CD4-positive, CD25-positive, alpha-beta regulatory T cell (primary cell): ENCODE data around the gene CBFA2T2. TPM values are rescaled to one million over a fixed set of nuclear protein-coding genes. Genes with fewer than 3 reads are reported as not detected.
A peak's percentile ranks its signal among the peaks of the same experiment; 100 is the strongest.

Source experiments
- ATAC-seq, 2 donors: fragments of 150-1000 bp; cut with Tn5 transposase; one replicate each; pipeline ENCODE4 v1.10.0; 2021; ENCODE audit warnings: low read depth in 2 of 2, moderate number of reproducible peaks in 2 of 2, moderate library complexity in 1 of 2
- DNase-seq, 3 donors: peaks; one replicate each; pipeline versions ENCODE4 v3.0.0 to v3.0.0-alpha.2; 2012 to 2022; ENCODE audit warnings: mixed read lengths in 1 of 3
- H3K27ac ChIP-seq: one replicate; pipeline ENCODE4 v1.7.0; 2013; ENCODE audit warnings: mild to moderate bottlenecking, low read length; ENCODE audit not compliant: insufficient read depth, poor library complexity, severe bottlenecking
- H3K27me3 ChIP-seq: one replicate; pipeline ENCODE4 v1.7.0; 2013; ENCODE audit warnings: low read length; ENCODE audit not compliant: control insufficient read depth, insufficient read depth
- H3K36me3 ChIP-seq: one replicate; pipeline ENCODE4 v1.7.0; 2013; ENCODE audit warnings: mild to moderate bottlenecking, low read length, moderate library complexity; ENCODE audit not compliant: control insufficient read depth, insufficient read depth
- H3K4me1 ChIP-seq: 2 replicates; pipeline ENCODE4 v1.7.0; 2013; ENCODE audit warnings: mild to moderate bottlenecking, low read length; ENCODE audit not compliant: insufficient read depth, control insufficient read depth, poor library complexity, severe bottlenecking
- H3K4me3 ChIP-seq: one replicate; pipeline ENCODE4 v1.7.0; 2013; ENCODE audit warnings: low read depth, mild to moderate bottlenecking, low read length, moderate library complexity
- H3K9me3 ChIP-seq, 2 experiments: 1 replicate in 1 of 2; 2 replicates in 1 of 2; pipeline ENCODE4 v1.7.0; 2013; ENCODE audit warnings: low read length in 2 of 2, mild to moderate bottlenecking in 1 of 2, moderate library complexity in 1 of 2; ENCODE audit not compliant: control insufficient read depth in 2 of 2
- H3K27ac Mint-ChIP-seq, 3 donors: one replicate each; pipeline ENCODE4 v1.8.0; 2020 to 2022; ENCODE audit warnings: mild to moderate bottlenecking in 3 of 3, mixed read lengths in 3 of 3, moderate library complexity in 2 of 3
- H3K27me3 Mint-ChIP-seq: one replicate; pipeline ENCODE4 v1.8.0; 2022; ENCODE audit warnings: mild to moderate bottlenecking, mixed read lengths
- H3K36me3 Mint-ChIP-seq: one replicate; pipeline ENCODE4 v1.8.0; 2020; ENCODE audit warnings: mixed read lengths
- H3K4me1 Mint-ChIP-seq, 4 donors: one replicate each; pipeline ENCODE4 v1.8.0; 2020 to 2022; ENCODE audit warnings: mixed read lengths in 4 of 4, mild to moderate bottlenecking in 1 of 4
- H3K4me3 Mint-ChIP-seq, 4 donors: one replicate each; pipeline ENCODE4 v1.8.0; 2020 to 2022; ENCODE audit warnings: mild to moderate bottlenecking in 4 of 4, mixed read lengths in 4 of 4, moderate library complexity in 3 of 4
- H3K9me3 Mint-ChIP-seq, 7 donors: one replicate each; pipeline ENCODE4 v1.8.0; 2020 to 2022; ENCODE audit warnings: mixed read lengths in 7 of 7, mild to moderate bottlenecking in 3 of 7, moderate library complexity in 2 of 7
- polyA plus RNA-seq, 4 donors: library from polyadenylated mRNA; unstranded; fragments of 300-500 nt; fragmentation: Illumina TruSeq; gene quantifications; one replicate each; pipeline ENCODE4 v1.2.3, GENCODE V29; 2021
- total RNA-seq: library from RNA; stranded (reverse); gene quantifications from one replicate; pipeline ENCODE4 v1.2.3, GENCODE V29; 2022

CBFA2T2 gene
- total and polyA plus RNA-seq, 5 donors from 2014 or later = 11.8 to 31.0 (median 14.0) TPM

DNA sequence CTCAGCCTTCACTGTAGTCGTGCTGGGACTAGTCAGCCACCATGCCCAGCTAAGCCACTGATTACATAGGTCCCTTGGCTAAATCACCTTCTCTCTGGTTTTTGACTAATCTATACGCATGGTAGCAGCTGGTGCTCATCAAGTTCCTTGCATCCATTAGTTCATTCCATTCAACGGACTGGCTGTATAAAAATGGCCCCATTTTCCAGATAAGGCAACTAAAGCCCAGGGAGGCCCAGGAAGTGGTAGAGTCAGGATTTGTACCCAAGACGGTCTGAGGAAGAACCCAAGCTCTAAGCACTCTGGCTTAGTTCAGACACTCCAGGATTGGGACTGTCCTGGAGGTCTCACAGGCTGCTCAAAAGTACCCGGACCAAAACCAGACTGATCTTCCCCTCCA lies 191.4 kb downstream of the CBFA2T2 start:
- no peak overlapping the region for H3K27ac ChIP-seq
- no peaks in the 10 kb centered on the region for H3K36me3 ChIP-seq
- no peaks in the 10 kb centered on the region for H3K27me3 ChIP-seq
- Mint-ChIP-seq H3K27ac (peak overlapping the region in 2 of 3 donors; percentile 34 to 54), H3K9me3 (no peaks in the 10 kb centered on the region), H3K36me3 (no peaks in the 10 kb centered on the region), H3K4me1 (peaks cover 5 to 54% (median 30%) of the 10 kb centered on the region in 4 donors), H3K4me3 (peak overlapping the region in 1 of 4 donors; percentile 39), H3K27me3 (no peaks in the 10 kb centered on the region)
- ATAC-seq (no peak), DNase-seq (no peak)
- H3K9me3 ChIP-seq = no peaks in the 10 kb centered on the region
- no peak overlapping the region for H3K4me3 ChIP-seq
- peaks cover 37% of the 10 kb centered on the region for H3K4me1 ChIP-seq

DNA sequence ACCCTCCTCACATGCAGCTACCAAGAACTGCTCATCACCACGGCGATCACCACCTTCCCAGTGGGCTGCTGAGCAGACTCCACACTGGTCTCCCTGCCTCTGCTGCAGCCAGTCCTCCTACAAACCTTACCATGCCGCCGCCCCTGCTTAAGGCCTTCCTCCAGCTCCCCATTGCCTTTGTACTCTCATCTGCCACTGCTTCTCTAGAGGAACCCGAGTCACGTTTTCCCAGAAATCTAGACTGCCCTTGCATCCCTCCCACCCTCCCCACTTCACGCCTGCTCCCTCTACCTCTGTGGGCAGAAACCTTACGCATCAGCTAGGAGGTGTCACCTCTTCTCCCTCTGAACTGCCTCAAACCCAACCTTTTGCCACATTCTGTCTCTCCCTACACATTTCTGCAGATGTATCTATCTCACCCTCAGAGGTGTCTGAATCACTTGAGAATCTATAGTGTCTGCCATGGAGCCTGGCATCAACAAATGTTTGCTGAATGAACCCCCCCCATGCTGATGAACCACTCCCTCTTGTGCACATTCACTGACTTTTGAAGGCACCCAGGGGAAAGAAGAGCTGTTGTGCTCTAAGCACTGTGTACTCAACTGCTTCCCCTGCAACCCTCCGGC lies 191.9 kb downstream of the CBFA2T2 start:
- Histone ChIP-seq H3K4me3 (no peak overlapping the region), H3K4me1 (peaks cover 40% of the 10 kb centered on the region), H3K27ac (no peak overlapping the region), H3K36me3 (no peaks in the 10 kb centered on the region), H3K9me3 (no peaks in the 10 kb centered on the region), H3K27me3 (no peaks in the 10 kb centered on the region)
- Mint-ChIP-seq H3K4me1 (peaks cover 5 to 55% (median 33%) of the 10 kb centered on the region in 4 donors), H3K36me3 (no peaks in the 10 kb centered on the region), H3K27me3 (no peaks in the 10 kb centered on the region), H3K27ac (peak overlapping the region in 1 of 3 donors; percentile 69), H3K4me3 (peak overlapping the region in 1 of 4 donors; percentile 21), H3K9me3 (no peaks in the 10 kb centered on the region)
- ATAC-seq (no peak), DNase-seq (no peak)

DNA sequence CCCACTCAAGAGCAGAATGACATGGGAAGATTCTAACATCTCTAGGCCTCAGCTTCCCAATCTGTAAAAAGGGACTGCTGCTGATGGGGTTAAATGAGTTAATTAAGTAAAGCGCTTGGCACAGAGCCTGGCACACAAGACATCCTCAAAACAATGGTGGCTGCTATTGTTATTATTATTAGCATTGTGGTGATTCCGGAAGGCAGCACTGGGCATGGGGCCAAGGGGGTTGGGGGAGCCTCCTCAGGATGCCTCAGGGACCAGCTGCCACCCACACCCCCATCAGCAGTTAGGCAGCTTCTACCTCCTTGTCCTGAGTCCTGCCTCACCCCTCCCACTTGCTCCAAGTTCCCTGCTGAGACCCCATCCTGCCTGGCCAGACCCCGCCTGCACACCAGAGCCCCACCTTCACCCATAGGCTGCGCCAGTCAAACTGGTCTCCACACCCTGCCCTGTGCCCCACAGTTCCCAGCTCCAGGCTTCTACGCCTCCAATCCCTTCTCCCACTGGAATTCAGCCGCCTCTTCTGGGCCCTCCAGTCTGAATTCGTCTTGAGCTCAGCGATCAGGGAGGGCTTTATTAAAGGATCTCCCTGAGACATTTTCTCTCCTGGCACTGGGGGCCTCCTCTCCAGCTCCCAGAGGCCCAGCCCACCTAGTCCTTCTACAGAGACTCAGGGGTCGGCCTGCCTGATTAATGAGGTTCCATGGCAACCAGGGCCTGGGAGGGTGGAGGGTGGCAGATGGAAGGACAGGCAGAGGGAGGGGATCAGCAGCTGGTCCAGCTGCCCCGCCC lies 194.8 kb downstream of the CBFA2T2 start:
- Histone ChIP-seq H3K27me3 (no peaks in the 10 kb centered on the region), H3K36me3 (no peaks in the 10 kb centered on the region), H3K9me3 (no peaks in the 10 kb centered on the region), H3K27ac (peak overlapping the region; percentile 60), H3K4me1 (peaks cover 21% of the 10 kb centered on the region), H3K4me3 (no peak overlapping the region)
- H3K4me1 Mint-ChIP-seq = peaks cover 0 to 44% (median 27%) of the 10 kb centered on the region in 4 donors
- no peaks in the 10 kb centered on the region for H3K36me3 Mint-ChIP-seq
- ATAC-seq = no peak
- peak overlapping the region; percentile 38 to 80 (median 58) for H3K27ac Mint-ChIP-seq
- no peak for DNase-seq
- H3K4me3 Mint-ChIP-seq = peak overlapping the region; percentile 38 to 91 (median 80)
- H3K9me3 Mint-ChIP-seq = no peaks in the 10 kb centered on the region
- no peaks in the 10 kb centered on the region for H3K27me3 Mint-ChIP-seq

DNA sequence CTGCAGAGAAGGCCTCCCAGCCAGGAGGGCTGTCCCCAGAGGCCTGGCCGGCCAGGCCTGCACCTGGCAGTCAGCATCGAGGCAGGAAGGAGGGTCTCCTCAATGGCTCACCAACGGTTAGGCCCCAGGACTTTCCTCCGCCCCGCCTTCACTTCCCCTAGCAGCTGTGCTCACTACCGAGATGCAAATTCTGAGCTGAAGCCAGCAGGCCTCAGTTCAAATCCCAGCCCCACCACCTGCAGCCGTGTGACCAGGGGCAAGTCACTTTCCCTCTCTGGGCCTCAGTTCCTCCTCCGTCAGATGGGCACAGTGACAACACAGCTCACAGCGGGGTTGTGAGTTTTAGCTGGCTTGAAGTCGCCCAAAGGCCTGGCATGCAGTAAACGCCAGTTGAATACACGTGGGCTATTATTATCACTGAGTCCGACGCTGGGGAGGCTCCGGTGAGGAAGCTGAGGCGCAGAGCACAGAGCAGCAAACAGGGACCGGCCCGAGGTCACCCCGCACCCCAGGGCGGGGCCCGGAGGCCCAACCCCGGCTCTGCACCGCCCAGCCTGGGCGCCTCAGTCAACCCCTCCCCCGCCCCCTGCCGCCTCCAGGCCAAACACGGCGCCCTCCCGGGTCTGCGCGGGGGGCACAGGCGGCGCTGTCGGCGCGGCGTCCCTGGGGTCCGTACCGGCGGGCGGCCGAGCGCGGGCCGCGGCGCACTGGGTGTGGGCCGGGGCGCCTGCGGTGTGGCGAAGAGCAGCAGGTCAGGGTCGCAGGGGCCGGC lies 195.6 kb downstream of the CBFA2T2 start:
- no peaks in the 10 kb centered on the region for H3K9me3 Mint-ChIP-seq
- Histone ChIP-seq H3K9me3 (no peaks in the 10 kb centered on the region), H3K4me3 (peak overlapping the region; percentile 48), H3K36me3 (no peaks in the 10 kb centered on the region), H3K27me3 (no peaks in the 10 kb centered on the region), H3K27ac (peak overlapping the region; percentile 60), H3K4me1 (peaks cover 18% of the 10 kb centered on the region)
- peak overlapping the region in 2 of 3 donors; percentile 58 to 76 for H3K27ac Mint-ChIP-seq
- H3K36me3 Mint-ChIP-seq = no peaks in the 10 kb centered on the region
- no peaks in the 10 kb centered on the region for H3K27me3 Mint-ChIP-seq
- peaks cover 0 to 46% (median 31%) of the 10 kb centered on the region in 4 donors for H3K4me1 Mint-ChIP-seq
- peak overlapping the region; percentile 65 to 83 (median 80) for H3K4me3 Mint-ChIP-seq
- DNase-seq (peak in 2 of 3 donors; percentile 44 to 81), ATAC-seq (no peak)

DNA sequence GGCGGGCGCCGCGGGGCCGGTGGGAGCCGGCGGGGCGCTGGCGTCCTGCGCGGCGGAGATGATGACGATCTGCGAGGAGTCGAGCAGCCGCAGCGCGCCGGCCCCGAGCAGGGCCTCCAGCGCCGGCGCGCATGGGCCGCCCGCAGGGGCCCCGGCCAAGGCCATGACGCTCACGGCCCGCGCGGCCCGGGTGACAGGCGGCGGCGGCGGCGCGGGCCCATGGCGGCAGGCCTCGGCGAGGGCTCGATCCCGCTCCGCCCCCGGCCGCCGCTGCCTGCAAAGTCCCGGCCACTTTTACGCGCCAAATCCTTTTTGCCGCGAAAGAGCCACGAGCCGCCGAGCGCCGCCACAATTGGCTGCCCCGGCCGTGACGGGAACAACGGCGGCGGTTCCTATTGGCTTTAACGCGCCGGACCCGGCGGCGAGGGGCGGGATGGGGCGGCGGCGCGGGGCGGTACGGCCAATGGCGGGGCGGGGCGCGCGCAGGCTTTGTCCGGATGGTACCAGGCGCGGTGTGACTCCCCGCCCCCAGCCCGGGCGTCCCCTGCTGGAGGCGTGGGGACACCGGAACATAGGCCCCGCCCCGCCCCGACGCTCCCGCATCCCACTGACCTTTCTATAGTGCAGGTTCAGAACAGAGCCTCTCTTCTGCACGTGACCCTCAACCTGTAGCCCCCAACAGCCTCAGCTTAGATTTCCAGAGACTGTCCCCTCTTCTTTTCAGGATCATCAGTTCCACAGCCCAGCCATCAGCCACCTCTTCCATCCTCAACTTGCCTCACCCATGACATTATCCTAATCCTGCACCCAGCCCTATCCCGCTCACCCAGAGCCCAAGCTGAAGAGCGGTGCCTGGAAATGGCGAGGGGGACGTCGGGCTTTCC lies 196.4 kb downstream of the CBFA2T2 start, which contains the start of gene E2F1:
E2F1 (minus strand) TSS at position 286 of the 884 bp plus-strand sequence; CDS start at position 165, 121 bp downstream.
- Mint-ChIP-seq H3K36me3 (no peaks in the 10 kb centered on the region), H3K27ac (peak within 1 kb of the TSS in 2 of 3 donors; percentile 79 to 91), H3K27me3 (no peaks in the 10 kb centered on the region), H3K9me3 (no peaks in the 10 kb centered on the region), H3K4me1 (peaks cover 0 to 43% (median 28%) of the 10 kb centered on the region in 4 donors), H3K4me3 (peak within 1 kb of the TSS; percentile 83 to 94 (median 88))
- peak; percentile 92 to 96 (median 92) for DNase-seq
- no peaks in the 10 kb centered on the region for H3K36me3 ChIP-seq
- ATAC-seq = peak; percentile 94 to 95
- H3K27me3 ChIP-seq = no peaks in the 10 kb centered on the region
- H3K4me3 ChIP-seq = peak within 1 kb of the TSS; percentile 66
- H3K4me1 ChIP-seq = peaks cover 18% of the 10 kb centered on the region
- H3K27ac ChIP-seq = peak within 1 kb of the TSS; percentile 60
- no peaks in the 10 kb centered on the region for H3K9me3 ChIP-seq

DNA sequence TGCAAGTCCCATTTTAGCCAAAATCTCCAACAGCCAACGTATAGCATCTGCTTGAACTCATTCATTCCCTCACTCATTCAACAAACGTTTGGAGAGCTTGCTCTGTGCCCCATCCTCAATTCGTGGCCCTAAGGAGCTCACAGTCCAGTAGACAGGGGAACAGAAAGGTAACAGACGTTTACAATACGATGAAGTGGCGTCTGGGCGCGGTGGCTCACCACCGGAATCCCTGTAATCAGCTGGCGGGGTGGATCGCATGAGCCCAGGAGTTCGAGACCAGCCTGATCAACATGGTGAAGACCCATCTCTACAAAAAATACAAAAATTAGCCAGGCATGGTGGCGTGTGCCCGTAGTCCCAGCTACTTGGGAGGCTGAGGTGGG lies 197.1 kb downstream of the CBFA2T2 start:
- peak overlapping the region; percentile 58 to 94 (median 88) for H3K4me3 Mint-ChIP-seq
- Histone ChIP-seq H3K9me3 (no peaks in the 10 kb centered on the region), H3K4me3 (peak overlapping the region; percentile 66), H3K36me3 (no peaks in the 10 kb centered on the region), H3K27ac (peak overlapping the region; percentile 52), H3K27me3 (no peaks in the 10 kb centered on the region), H3K4me1 (peaks cover 18% of the 10 kb centered on the region)
- DNase-seq (no peak), ATAC-seq (no peak)
- no peaks in the 10 kb centered on the region for H3K9me3 Mint-ChIP-seq
- H3K36me3 Mint-ChIP-seq = no peaks in the 10 kb centered on the region
- H3K27ac Mint-ChIP-seq = peak overlapping the region in 2 of 3 donors; percentile 79 to 91
- peaks cover 0 to 40% (median 25%) of the 10 kb centered on the region in 4 donors for H3K4me1 Mint-ChIP-seq
- no peaks in the 10 kb centered on the region for H3K27me3 Mint-ChIP-seq
